GM12878 (cell line): ENCODE data around the gene TPST1. TPM values are rescaled to one million over a fixed set of nuclear protein-coding genes. Genes with fewer than 3 reads are reported as not detected.

Source experiments
- ATAC-seq: fragments of 200-7000 bp; cut with Tn5 transposase; 3 replicates; pipeline ENCODE4 v1.9.1; 2020; ENCODE audit warnings: mild to moderate bottlenecking, moderate library complexity
- BruUV-seq: library from RNA; stranded (reverse); fragments of 400-500 nt; replicated peaks from 2 replicates; lab custom pipeline; 2021; lab: Mats Ljungman, UMichigan
- CTCF ChIA-PET: fragments of 300-600 bp; sonication (Branson Sonifier 250); formaldehyde crosslinking; extraction: SDS; loops from one replicate; lab custom pipeline; 2021; ENCODE audit warnings: inconsistent platforms; lab: Yijun Ruan, JAX
- POLR2A ChIA-PET: fragments of 350-600 bp; formaldehyde crosslinking; extraction: SDS; loops from one replicate; lab custom pipeline; 2021; ENCODE audit warnings: inconsistent platforms; lab: Charles Lee
- RAD21 ChIA-PET: fragments of 300-600 bp; sonication (Branson Sonifier 250); formaldehyde crosslinking; loops from one replicate; lab custom pipeline; 2023; ENCODE audit warnings: antibody characterized with exemption; ENCODE audit not compliant: unreplicated experiment; lab: Charles Lee
- SMC1A ChIA-PET: fragments of 300-600 bp; sonication (Branson Sonifier 250); formaldehyde crosslinking; loops from one replicate; lab custom pipeline; 2023; ENCODE audit not compliant: unreplicated experiment, uncharacterized antibody; lab: Charles Lee
- DNase-seq: peaks from one replicate; pipeline ENCODE4 v3.0.0-alpha.2; 2011; ENCODE audit warnings: low read depth, low spot score
- FAIRE-seq: peaks from 3 replicates; lab custom pipeline; 2011; peaks lifted over from hg19 to GRCh38; lab: Jason Lieb, UNC
- H2AFZ ChIP-seq: 2 replicates; pipeline ENCODE4 v1.6.0; 2011; ENCODE audit warnings: low read depth, low read length, control low read depth; ENCODE audit not compliant: control insufficient read depth
- H3K27ac ChIP-seq: 2 replicates; pipeline ENCODE4 v1.5.1; 2011; ENCODE audit warnings: control low read depth; ENCODE audit not compliant: control insufficient read depth, insufficient read depth
- H3K27me3 ChIP-seq, 2 experiments: replicated peaks in 1 of 2; 2 replicates each; pipeline versions ENCODE4 v1.6.0 to v1.6.1; 2011; ENCODE audit warnings: low read length in 1 of 2; ENCODE audit not compliant: control insufficient read depth in 2 of 2, insufficient read depth in 2 of 2
- H3K36me3 ChIP-seq, 2 experiments: 2 replicates each; pipeline ENCODE4 v1.5.1; 2011; ENCODE audit warnings: low read length in 1 of 2; ENCODE audit not compliant: control insufficient read depth in 2 of 2, insufficient read depth in 2 of 2
- H3K4me1 ChIP-seq: 2 replicates; pipeline ENCODE4 v1.6.1; 2011; ENCODE audit warnings: mild to moderate bottlenecking, low read length, moderate library complexity, mixed read lengths; ENCODE audit not compliant: control insufficient read depth, insufficient read depth
- H3K4me2 ChIP-seq: 2 replicates; pipeline ENCODE4 v1.6.0; 2011; ENCODE audit warnings: control low read depth; ENCODE audit not compliant: control insufficient read depth, insufficient read depth
- H3K4me3 ChIP-seq: fragments of 200-600 bp; sonication (generic); 2 replicates; pipeline ENCODE4 v1.5.1; 2016
- H3K79me2 ChIP-seq: 2 replicates; pipeline ENCODE4 v1.6.0; 2011; ENCODE audit warnings: low read length; ENCODE audit not compliant: control insufficient read depth, insufficient read depth
- H3K9ac ChIP-seq: 2 replicates; pipeline ENCODE4 v1.8.0; 2011; ENCODE audit warnings: low read length, control low read depth, mixed read lengths; ENCODE audit not compliant: control insufficient read depth, insufficient read depth
- H3K9me3 ChIP-seq: replicated peaks from 3 replicates; pipeline ENCODE4 v1.5.1; 2011; ENCODE audit warnings: mild to moderate bottlenecking, low read length; ENCODE audit not compliant: control insufficient read depth, insufficient read depth
- H4K20me1 ChIP-seq: 2 replicates; pipeline ENCODE4 v1.6.0; 2011; ENCODE audit not compliant: control insufficient read depth, insufficient read depth
- ATF2 ChIP-seq: IDR thresholded peaks from 2 replicates; pipeline ENCODE4 v1.6.1; 2012; ENCODE audit warnings: low read length, inconsistent platforms
- ATF7 ChIP-seq: fragments of 450-650 bp; IDR thresholded peaks from 2 replicates; pipeline ENCODE4 v1.6.1; 2016; ENCODE audit warnings: low read depth, mild to moderate bottlenecking
- BACH1 ChIP-seq: fragments of 450-650 bp; IDR thresholded peaks from 2 replicates; pipeline ENCODE4 v1.6.1; 2017; ENCODE audit warnings: mild to moderate bottlenecking, borderline replicate concordance
- BHLHE40 ChIP-seq, 2 experiments: fragments of 450-650 bp in 1 of 2; IDR thresholded peaks; 2 replicates each; pipeline ENCODE4 v1.6.1; 2011 to 2017; ENCODE audit warnings: low read depth in 2 of 2, borderline replicate concordance in 1 of 2, improper control_type of control experiment in 1 of 2, low read length in 1 of 2, mild to moderate bottlenecking in 1 of 2
- CHD2 ChIP-seq: IDR thresholded peaks from 2 replicates; pipeline ENCODE4 v1.6.1; 2011; ENCODE audit warnings: low read depth, low read length, improper control_type of control experiment, borderline replicate concordance
- EGR1 ChIP-seq, 2 experiments: IDR thresholded peaks; 1 replicate in 1 of 2; 2 replicates in 1 of 2; pipeline ENCODE4 v1.6.1; 2011 to 2012; ENCODE audit warnings: low read depth in 2 of 2, low read length in 2 of 2, borderline replicate concordance in 1 of 2, mild to moderate bottlenecking in 1 of 2, moderate library complexity in 1 of 2
- GATAD2B ChIP-seq: fragments of 450-650 bp; conservative IDR thresholded peaks from 2 replicates; pipeline ENCODE4 v1.6.1; 2017; ENCODE audit warnings: low read depth, mild to moderate bottlenecking, moderate library complexity
- POLR2AphosphoS2 ChIP-seq: IDR thresholded peaks from 2 replicates; pipeline ENCODE4 v1.6.1; 2011; ENCODE audit warnings: low read depth, mild to moderate bottlenecking, low read length, improper control_type of control experiment, moderate library complexity
- RUNX3 ChIP-seq: IDR thresholded peaks from 2 replicates; pipeline ENCODE4 v1.6.1; 2012; ENCODE audit warnings: low read length, inconsistent platforms
- SIN3A ChIP-seq: IDR thresholded peaks from 2 replicates; pipeline ENCODE4 v1.6.1; 2012; ENCODE audit warnings: low read depth, low read length, improper control_type of control experiment
- SRF ChIP-seq, 2 experiments: IDR thresholded peaks; 2 replicates each; pipeline ENCODE4 v1.6.1; 2011; ENCODE audit warnings: low read depth in 2 of 2, low read length in 2 of 2, mild to moderate bottlenecking in 1 of 2, moderate library complexity in 1 of 2
- TCF7 ChIP-seq: IDR thresholded peaks from 2 replicates; pipeline ENCODE4 v1.6.1; 2014; ENCODE audit warnings: antibody characterized with exemption, borderline replicate concordance
- ZBED1 ChIP-seq: IDR thresholded peaks from 2 replicates; pipeline ENCODE4 v1.6.1; 2016; ENCODE audit warnings: borderline replicate concordance
- ZBTB11 ChIP-seq: fragments of 450-650 bp; formaldehyde crosslinking; IDR thresholded peaks from 2 replicates; pipeline ENCODE4 v1.5.0; 2022; ENCODE audit warnings: mild to moderate bottlenecking, missing genetic modification characterization
- ZNF274 ChIP-seq: IDR thresholded peaks from one replicate; pipeline ENCODE4 v1.8.0; 2011; ENCODE audit not compliant: insufficient read length, insufficient read depth
- ZNF384 ChIP-seq: IDR thresholded peaks from 2 replicates; pipeline ENCODE4 v1.6.1; 2012; ENCODE audit warnings: low read depth, mild to moderate bottlenecking, low read length, improper control_type of control experiment, borderline replicate concordance
- ZNF592 ChIP-seq: fragments of 450-650 bp; IDR thresholded peaks from 2 replicates; pipeline ENCODE4 v1.6.1; 2017; ENCODE audit warnings: mild to moderate bottlenecking, moderate library complexity
- WGBS: methylation state at CpG from one replicate; pipeline ENCODE4 v1.1.6; 2016; ENCODE audit warnings: low lambda C conversion rate; ENCODE audit not compliant: insufficient replicate concordance, insufficient coverage; ENCODE audit errors: missing lambda C conversion rate; 5-methylcytosine and 5-hydroxymethylcytosine counted together
- in situ Hi-C: fragments of 300-500 bp; cut with MboI; formaldehyde crosslinking; loops from 9 replicates; pipeline ENCODE4 v1.14.3; 2018; ENCODE audit warnings: mixed read lengths
- intact Hi-C: fragments of 100-400 bp; cut with micrococcal nuclease; formaldehyde crosslinking; loops from one replicate; pipeline ENCODE4 v1.14.2; 2022; ENCODE audit not compliant: unreplicated experiment
- polyA plus RNA-seq, 11 experiments: library from polyadenylated mRNA; depleted of rRNA in 4 of 11; unstranded in 6 of 11; stranded (reverse) in 5 of 11; fragments of >200 nt; fragmentation: Nextera tagmentation in 4 of 11; fragmentation: Illumina TruSeq in 1 of 11; extraction: Ambion mirVana in 4 of 11; extraction: Trizol in 1 of 11; gene quantifications; 1 replicate in 1 of 11; 2 replicates in 10 of 11; pipeline versions ENCODE4 v1.2.1 to v1.2.3, GENCODE V29; 2011 to 2016; ENCODE audit warnings: inconsistent platforms in 2 of 11, missing spikeins in 2 of 11, low read depth in 1 of 11
- total RNA-seq, 4 experiments: library from RNA; depleted of rRNA in 3 of 4; stranded (reverse); fragments of >200 nt in 3 of 4; fragmentation: Illumina TruSeq in 1 of 4; extraction: Trizol in 1 of 4; gene quantifications; 2 replicates each; pipeline versions ENCODE4 v1.2.1 to v1.2.3, GENCODE V29; 2013 to 2021

Gene TPST1
- total and polyA plus RNA-seq, 10 of the 15 experiments (the other 5 are each of a cell fraction or from before 2014, with no cell fraction given) = 1.1 to 10.6 (median 7.5) TPM

GRCh38 chr7:66183700-66184099 lies 21.4 kb upstream of the TPST1 start:
- POLR2A ChIA-PET = no interaction called here
- Histone ChIP-seq H3K4me3 (no peak overlapping the region), H3K79me2 (no peaks in the 10 kb centered on the region), H3K9me3 (no peaks in the 10 kb centered on the region), H4K20me1 (no peaks in the 10 kb centered on the region), H3K4me2 (no peak overlapping the region), H3K9ac (no peak overlapping the region), H3K4me1 (no peaks in the 10 kb centered on the region), H2AFZ (no peak overlapping the region), H3K36me3 (no peaks in the 10 kb centered on the region), H3K27ac (no peak overlapping the region), H3K27me3 (no peaks in the 10 kb centered on the region)
- FAIRE-seq = no peak
- CTCF ChIA-PET = no interaction called here
- no TSS peak for BruUV-seq
- in situ Hi-C loops (no loop called here), intact Hi-C loops (no loop called here)
- DNase-seq = no peak
- SMC1A ChIA-PET = no interaction called here
- 63% methylated on average over 2 of the region's 2 CpGs for whole genome bisulfite sequencing
- RAD21 ChIA-PET = no interaction called here
- ATAC-seq = no peak
- TF ChIP-seq ATF2 (no peak), ZNF592 (no peak), ATF7 (no peak), ZBTB11 (CRISPR knock-in tag) (no peak), SRF (IDR thresholded peaks at IDR 0.05; ENCODE audit: low read depth in 2 of 2, low read length in 2 of 2) (no peak), TCF7 (no peak), ZNF384 (no peak), BACH1 (no peak), EGR1 (IDR thresholded peaks at IDR 0.05; ENCODE audit: borderline replicate concordance in 1 of 2, low read depth in 2 of 2, low read length in 2 of 2) (no peak), BHLHE40 (IDR thresholded peaks at IDR 0.05; ENCODE audit: borderline replicate concordance in 1 of 2, low read depth in 2 of 2, low read length in 1 of 2) (no peak), GATAD2B (no peak), CHD2 (no peak), POLR2AphosphoS2 (no peak), SIN3A (no peak), RUNX3 (no peak), ZBED1 (no peak), ZNF274 (no peak)
